Astrocyte of the cerebellum (primary cell): ENCODE measurements around the gene ITPRID2.
A peak's percentile ranks its signal among the peaks of the same experiment; 100 is the strongest.

Experiments
- DNase-seq: peaks from one replicate; pipeline ENCODE4 v3.0.0-alpha.2; 2011; ENCODE audit warnings: low read depth
- H3K4me3 ChIP-seq: 2 replicates; pipeline ENCODE4 v1.5.1; 2011; ENCODE audit warnings: mild to moderate bottlenecking, low read depth, low read length, moderate library complexity
- in situ Hi-C: cut with HindIII; loops from 2 replicates; pipeline ENCODE4 v1.10.0; 2017; ENCODE audit warnings: low sequenced_read_pairs
- TF ChIP-seq, protein P1 (sequence below): IDR thresholded peaks from 2 replicates; pipeline ENCODE4 v1.5.1; 2012; ENCODE audit warnings: low read length, low read depth, moderate library complexity, mild to moderate bottlenecking; ENCODE audit errors: missing control alignments

ITPRID2 gene

DNA sequence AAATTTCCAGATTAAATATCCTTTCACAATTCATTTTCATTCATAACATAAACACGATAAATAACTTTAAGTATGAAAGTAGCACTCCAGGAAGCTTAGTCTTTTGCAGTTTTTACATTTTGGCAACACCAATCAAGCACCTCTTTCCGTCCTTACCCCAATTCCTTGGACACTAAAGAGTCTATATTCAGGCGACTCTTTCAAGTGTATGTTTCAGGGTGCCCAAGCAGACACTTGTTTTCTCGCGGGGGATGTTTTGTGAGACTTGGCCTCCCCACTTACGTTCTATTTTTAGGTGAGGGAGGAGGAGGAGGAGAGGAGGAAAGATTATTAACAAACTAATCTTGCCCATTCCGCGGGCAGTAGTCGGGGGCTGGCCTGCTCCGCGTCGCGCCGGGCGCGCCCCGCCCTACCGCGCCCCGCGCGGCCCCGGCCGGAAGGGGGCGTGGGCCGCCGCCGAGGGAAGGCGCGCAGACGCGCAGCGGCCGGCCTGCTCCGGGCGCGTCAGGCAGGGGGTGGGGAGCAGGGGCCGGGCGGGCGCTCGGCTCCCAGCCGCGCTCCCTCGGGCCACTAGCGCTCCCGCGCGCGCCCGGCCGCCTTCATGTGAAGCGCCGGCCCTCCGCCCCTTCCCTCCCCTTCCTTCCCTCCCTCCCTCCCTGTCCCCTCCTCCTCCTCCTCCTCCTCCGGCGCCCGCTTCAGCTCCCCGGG, at the start of gene ITPRID2:
TSS of gene ITPRID2 (plus strand) at position 473 of the 708 bp plus-strand sequence. CDS start 337 bp downstream, outside the sequence.
- TF ChIP-seq, protein P1, sequence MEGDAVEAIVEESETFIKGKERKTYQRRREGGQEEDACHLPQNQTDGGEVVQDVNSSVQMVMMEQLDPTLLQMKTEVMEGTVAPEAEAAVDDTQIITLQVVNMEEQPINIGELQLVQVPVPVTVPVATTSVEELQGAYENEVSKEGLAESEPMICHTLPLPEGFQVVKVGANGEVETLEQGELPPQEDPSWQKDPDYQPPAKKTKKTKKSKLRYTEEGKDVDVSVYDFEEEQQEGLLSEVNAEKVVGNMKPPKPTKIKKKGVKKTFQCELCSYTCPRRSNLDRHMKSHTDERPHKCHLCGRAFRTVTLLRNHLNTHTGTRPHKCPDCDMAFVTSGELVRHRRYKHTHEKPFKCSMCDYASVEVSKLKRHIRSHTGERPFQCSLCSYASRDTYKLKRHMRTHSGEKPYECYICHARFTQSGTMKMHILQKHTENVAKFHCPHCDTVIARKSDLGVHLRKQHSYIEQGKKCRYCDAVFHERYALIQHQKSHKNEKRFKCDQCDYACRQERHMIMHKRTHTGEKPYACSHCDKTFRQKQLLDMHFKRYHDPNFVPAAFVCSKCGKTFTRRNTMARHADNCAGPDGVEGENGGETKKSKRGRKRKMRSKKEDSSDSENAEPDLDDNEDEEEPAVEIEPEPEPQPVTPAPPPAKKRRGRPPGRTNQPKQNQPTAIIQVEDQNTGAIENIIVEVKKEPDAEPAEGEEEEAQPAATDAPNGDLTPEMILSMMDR: no peak
- DNase-seq: peak; percentile 68
- H3K4me3 ChIP-seq: peak within 1 kb of the TSS; percentile 92
- in situ Hi-C loops: loop anchor here (25.0 kb wide), 1 partner anchor 129 kb away; no protein-coding TSS in a partner anchor

DNA sequence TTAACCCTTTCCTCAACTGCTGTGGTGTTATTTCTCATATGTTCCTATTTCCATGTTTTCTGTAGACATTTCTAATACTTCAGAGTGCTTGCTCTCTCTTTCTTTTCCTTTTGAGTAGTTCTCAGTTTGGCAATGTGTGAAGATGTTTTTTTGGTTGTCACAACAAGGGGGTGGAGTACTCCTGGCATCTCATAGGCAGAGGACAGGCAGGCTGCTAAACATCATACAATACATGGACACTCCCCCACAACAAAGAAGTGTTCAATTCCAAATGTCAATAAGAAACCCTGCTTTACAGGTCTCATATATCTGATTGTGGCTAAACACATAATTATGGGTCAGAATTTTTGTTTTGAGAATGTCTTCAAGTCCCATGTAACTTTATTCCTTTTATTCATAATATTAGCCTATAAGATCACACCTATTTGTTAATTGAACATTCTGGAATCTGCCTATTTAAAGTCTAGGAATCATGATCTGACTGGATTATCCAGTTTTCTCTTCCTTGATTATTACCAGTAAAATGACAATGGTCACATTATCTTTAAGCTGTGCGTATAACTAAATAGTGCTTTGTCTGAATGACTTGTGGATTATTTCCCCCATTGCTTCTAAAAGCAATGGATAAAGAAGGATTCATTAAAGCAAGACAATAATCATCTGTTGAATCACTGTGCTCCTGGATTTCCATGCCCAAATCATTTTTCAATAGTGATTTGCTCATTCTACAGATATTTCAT, 46.8 kb upstream of the ITPRID2 start:
- no peak for DNase-seq
- no peak overlapping the region for H3K4me3 ChIP-seq
- in situ Hi-C loops: no loop called here
- TF ChIP-seq, protein P1: no peak

- no peak overlapping the region for H3K4me3 ChIP-seq
- TF ChIP-seq, protein P1: no peak
- no peak for DNase-seq
- in situ Hi-C loops: no loop called here
These were observed 44.9 kb upstream of the ITPRID2 start for GRCh38 chr2:181846399-181847197.

- TF ChIP-seq, protein P1: no peak
- DNase-seq: no peak
- in situ Hi-C loops: no loop called here
- no peak overlapping the region for H3K4me3 ChIP-seq
These were observed 44.4 kb upstream of the ITPRID2 start for GRCh38 chr2:181847198-181847556.

GRCh38 chr2:181847702-181848101, 43.8 kb upstream of the ITPRID2 start:
- in situ Hi-C loops: no loop called here
- TF ChIP-seq, protein P1: no peak
- DNase-seq: no peak
- H3K4me3 ChIP-seq: no peak overlapping the region

DNA sequence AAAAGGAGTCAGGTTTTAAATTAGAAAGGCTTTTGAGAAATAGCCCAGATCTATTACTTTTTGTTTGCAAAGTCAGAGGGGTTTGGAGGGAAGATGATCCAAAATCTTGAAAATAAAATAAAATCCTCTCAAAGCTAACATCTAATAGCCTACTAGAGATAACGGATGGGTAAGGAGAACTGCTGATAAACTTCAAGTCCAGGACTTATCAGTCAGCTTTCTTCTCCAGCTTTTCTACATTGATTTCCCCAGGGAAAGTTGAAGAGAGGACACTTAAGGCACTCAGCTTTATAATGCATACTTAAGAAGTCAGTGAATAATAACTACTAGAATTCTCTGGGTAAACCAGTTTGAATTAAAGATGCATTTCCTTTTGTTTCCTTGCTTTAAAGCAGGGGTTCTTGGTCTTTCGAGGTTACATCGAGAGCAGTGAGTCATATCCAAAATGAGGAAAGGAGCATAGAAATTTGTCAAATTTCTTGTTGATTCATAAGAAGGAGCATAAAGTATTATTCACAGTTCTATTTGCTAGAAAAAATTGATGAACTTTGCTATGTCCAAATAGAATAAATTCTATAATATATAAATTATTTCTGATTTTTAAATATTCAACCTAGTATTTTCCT, 43.2 kb upstream of the ITPRID2 start:
- in situ Hi-C loops: no loop called here

More for the DNA sequence above, 43.2 kb upstream of the ITPRID2 start:
- H3K4me3 ChIP-seq: no peak overlapping the region
- TF ChIP-seq, protein P1: no peak
- no peak for DNase-seq
